Neural progenitor cell (in vitro differentiated cells): Measurements from ENCODE around the gene OSBPL1A.

ENCODE experiments used
- EZH2phosphoT487 ChIP-seq: fragments of 200-600 bp; sonication (generic); IDR thresholded peaks from 2 replicates; pipeline ENCODE4 v1.6.1; 2017; ENCODE audit warnings: antibody characterized with exemption
- TF ChIP-seq, protein P1 (sequence below): fragments of 200-600 bp; sonication (generic); IDR thresholded peaks from 2 replicates; pipeline ENCODE4 v1.5.1; 2017; ENCODE audit warnings: antibody characterized with exemption, mild to moderate bottlenecking

DNA sequence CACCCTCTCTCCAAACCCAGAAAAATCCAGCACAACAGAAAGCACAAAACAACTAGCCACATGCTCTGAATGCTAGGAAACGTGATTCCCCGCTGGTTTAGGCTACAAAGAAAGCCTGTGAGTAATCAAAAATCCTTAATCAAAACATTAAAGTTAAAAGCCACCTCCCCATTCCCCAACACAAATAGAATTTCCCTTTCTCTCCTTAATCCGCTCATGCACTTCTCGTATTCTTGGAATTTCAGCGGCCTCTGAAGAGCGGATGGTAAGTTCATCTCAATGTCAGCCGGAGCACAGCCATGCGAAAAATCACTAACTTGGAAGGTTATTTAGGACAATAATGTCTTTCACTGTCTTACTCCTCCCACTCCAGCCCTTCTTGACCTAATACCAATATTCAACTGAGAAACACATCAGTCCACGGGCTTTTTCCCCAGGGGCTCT, 126.7 kb downstream of the OSBPL1A start:
- TF ChIP-seq, protein P1, sequence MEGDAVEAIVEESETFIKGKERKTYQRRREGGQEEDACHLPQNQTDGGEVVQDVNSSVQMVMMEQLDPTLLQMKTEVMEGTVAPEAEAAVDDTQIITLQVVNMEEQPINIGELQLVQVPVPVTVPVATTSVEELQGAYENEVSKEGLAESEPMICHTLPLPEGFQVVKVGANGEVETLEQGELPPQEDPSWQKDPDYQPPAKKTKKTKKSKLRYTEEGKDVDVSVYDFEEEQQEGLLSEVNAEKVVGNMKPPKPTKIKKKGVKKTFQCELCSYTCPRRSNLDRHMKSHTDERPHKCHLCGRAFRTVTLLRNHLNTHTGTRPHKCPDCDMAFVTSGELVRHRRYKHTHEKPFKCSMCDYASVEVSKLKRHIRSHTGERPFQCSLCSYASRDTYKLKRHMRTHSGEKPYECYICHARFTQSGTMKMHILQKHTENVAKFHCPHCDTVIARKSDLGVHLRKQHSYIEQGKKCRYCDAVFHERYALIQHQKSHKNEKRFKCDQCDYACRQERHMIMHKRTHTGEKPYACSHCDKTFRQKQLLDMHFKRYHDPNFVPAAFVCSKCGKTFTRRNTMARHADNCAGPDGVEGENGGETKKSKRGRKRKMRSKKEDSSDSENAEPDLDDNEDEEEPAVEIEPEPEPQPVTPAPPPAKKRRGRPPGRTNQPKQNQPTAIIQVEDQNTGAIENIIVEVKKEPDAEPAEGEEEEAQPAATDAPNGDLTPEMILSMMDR: no peak
- TF ChIP-seq EZH2phosphoT487: no peak
